GM18511 (cell line): ENCODE data around the gene MRPL20.
"Not testable (repeated sequence)": the region's sequence is repeated elsewhere in the genome, so short reads cannot be mapped to it uniquely, and the experiment has no call there.

Experiments
- ATAC-seq: cut with Tn5 transposase; IDR thresholded peaks from one replicate; pipeline ENCODE4 v1.9.1; 2021; ENCODE audit warnings: mild to moderate bottlenecking, moderate library complexity; ENCODE audit not compliant: unreplicated experiment

Gene MRPL20

GRCh38 chr1:1437904-1438376 lies 30.8 kb upstream of the MRPL20 start:
- ATAC-seq: peak; percentile 59

DNA sequence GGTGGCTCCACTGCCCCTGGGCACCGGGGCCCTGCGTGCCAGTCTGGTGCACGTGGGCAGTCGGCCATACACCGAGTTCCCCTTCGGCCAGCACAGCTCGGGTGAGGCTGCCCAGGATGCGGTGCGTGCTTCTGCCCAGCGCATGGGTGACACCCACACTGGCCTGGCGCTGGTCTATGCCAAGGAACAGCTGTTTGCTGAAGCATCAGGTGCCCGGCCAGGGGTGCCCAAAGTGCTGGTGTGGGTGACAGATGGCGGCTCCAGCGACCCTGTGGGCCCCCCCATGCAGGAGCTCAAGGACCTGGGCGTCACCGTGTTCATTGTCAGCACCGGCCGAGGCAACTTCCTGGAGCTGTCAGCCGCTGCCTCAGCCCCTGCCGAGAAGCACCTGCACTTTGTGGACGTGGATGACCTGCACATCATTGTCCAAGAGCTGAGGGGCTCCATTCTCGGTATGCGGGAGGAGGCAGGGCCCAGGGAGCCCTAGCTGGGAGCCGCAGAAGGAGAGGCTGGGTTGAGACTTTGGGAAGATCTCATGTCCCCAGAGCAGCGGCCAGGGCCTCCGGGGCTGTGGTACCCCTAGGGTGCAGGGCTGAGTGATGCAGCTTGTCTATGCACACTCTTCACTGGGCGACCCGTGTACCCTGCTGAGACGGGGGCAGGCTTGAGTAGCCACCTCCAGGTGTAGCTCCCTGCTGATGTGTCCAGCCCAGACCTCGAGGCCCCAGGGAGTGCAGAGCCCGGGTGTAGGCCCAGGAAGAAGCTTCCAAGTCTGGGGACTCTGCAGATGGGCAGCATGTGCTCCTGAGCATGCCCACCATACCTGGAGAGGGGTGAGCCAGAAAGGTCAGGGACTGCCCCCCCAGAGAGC lies 30.2 kb upstream of the MRPL20 start:
- ATAC-seq: no peak

GRCh38 chr1:1436630-1437032 lies 29.5 kb upstream of the MRPL20 start:
- ATAC-seq: no peak

GRCh38 chr1:1435911-1436629 lies 29.0 kb upstream of the MRPL20 start:
- no peak for ATAC-seq

DNA sequence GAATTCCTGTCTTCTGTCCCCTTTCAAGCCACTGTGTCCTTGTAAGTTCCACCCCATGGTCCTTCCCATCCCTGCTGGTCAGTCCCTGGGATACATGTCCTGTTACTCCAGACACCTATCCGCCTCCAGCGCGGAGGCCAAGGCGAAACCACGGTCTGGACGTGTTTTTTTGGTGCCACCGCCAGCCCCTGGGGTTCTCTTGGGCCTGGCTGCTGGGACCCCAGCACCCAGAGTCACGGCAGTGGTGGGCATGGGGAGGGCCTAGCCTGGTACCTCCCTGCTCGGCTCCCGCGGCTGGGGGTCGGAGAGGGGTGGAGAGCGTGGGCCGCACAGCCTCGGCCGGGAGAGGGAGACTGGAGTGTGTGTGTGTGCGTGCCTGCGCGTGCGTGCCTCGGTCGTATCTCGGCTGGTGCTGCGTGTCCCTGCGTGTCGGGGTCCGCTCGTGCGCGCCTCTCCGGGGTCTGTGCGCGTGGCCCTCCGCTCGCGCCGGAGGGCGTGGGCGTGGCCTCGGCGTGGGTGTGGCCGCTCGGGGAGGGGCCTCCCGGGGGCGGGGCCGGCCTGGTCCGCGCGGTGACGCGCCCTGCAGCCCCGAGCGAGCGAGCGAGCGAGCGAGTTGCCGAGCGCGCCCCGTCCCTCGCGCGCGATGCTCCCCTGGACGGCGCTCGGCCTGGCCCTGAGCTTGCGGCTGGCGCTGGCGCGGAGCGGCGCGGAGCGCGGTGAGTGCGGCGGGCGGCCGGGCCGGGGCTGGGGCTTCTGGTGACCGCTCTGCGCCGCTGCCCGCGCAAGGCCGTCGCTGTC lies 28.2 kb upstream of the MRPL20 start, which contains the start of gene VWA1:
VWA1 (plus strand) TSS at position 585 of the 798 bp plus-strand sequence; CDS start at position 644, 59 bp downstream.
- no peak for ATAC-seq

- no peak for ATAC-seq
These were observed 27.7 kb upstream of the MRPL20 start for GRCh38 chr1:1434824-1435105.

DNA sequence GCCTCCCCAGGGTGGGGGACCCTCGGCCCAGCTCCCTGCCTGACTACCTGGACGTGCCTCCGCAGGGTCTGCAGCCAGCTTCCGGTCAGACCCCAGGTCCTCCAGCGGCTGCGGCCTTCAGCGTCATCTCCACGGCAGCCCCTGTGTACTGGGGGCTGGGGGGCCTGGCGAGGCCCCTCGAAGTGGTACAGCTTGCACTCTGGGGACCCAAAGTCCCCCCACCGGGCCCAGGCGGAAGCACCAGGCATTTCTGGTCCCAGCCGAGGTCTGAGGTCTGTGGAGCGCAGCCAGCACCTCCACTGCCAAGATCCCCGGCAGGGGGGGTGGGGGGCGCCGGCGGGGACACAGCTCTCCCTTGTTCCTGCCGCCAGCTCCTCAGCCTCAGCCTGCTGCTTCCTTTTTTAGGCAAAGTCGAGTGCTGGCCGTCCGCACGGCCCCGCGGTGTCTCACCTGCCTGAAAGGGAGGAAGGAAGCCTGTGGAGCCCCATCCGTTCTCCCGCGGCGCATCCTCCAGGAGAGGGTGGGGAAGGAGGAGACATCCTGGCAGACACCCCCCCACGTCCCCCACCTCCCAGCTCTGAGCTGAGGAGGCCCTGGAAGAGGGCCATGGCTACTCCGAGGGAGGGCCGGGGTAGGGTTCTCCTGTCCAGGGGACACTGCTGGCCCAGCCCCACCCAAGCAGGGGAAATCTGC lies 27.2 kb upstream of the MRPL20 start:
- ATAC-seq: no peak

GRCh38 chr1:1433804-1434130 lies 26.7 kb upstream of the MRPL20 start:
- no peak for ATAC-seq

DNA sequence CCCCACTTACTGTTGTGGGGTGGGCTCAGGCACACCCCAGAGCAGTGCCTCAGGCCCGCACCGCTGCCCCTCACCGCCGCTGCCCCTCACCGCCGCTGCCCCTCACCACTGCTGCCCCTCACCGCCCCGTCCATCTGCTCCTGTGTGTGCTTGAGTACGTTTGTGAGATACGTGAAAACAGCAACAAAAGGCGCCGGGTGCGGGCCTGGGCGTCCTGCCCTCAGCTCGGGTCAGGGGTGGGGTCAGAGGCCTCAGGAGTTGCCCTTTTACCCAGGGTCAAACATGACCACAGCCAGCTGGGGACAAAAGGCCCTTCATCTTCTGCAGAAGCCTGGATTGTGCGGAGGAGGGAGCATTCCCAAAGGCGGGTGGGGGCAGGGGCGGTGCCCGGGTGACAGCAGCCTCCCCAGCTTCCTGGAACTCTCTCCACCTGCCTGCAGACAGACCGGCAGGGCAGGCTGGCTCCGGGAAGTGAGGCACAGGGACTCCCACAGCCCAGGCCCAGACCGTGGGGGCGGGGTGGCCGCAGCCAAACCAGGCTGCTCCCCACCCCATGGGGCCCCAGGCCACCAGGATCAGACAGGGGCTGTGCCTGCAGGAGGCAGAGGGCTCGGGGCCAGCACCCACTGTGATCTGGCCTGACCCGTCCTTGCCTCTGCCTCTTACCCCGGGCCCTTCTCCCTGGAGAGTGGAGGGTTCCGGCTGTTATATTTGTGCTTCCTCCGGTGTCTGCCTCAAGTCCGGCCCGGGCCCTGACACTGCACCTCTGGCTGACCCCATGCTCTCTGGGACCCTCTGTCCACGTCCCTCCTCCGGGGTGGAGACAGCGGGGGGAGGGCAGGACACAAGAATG lies 26.1 kb upstream of the MRPL20 start:
- no peak for ATAC-seq

- no peak for ATAC-seq
These were observed 25.3 kb upstream of the MRPL20 start for GRCh38 chr1:1432274-1432950.

GRCh38 chr1:1431845-1432273 lies 24.8 kb upstream of the MRPL20 start:
- ATAC-seq: no peak

DNA sequence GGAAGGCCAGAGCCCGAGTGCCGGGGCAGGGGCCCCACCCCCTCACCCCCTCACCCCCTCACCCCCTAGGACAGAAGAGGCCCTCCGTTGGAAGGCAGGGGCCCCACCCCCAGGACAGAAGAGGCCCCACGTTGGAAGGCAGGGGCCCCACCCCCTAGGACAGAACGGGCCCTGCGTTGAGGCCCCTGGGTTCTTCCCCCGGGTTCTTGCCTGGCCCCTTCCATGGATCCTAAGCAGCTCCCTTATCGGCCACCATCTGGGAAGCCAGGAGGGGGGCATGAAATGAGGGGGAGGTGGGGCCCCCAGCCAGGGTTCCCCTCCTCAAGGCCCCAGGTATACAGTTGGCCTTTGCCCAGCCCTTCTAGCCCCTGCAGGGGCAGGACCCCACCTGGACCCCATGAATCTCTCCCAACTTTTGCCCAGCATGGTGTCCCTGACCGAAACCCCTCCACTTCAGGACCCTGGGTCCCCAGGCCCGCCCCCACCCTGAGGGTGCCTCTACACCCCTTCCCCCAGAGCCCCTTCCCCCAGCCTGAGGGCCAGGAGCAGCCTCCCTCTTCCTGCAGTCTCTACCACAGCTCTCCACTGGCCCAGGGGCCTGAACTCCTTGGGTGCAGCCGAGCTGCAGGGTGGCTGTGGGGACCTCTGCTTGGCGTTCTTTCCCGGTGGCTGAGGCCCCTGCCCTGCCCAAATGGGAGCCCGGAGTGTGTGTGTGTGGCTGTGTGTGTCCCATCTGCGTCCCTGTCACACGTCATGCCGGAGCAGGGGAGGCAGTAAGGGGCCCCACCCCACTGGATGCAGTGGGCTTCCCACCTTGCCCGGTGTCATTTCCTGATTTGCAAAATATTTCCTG lies 24.1 kb upstream of the MRPL20 start:
- ATAC-seq: no peak

GRCh38 chr1:1430114-1430982 lies 23.3 kb upstream of the MRPL20 start:
- ATAC-seq: no peak

DNA sequence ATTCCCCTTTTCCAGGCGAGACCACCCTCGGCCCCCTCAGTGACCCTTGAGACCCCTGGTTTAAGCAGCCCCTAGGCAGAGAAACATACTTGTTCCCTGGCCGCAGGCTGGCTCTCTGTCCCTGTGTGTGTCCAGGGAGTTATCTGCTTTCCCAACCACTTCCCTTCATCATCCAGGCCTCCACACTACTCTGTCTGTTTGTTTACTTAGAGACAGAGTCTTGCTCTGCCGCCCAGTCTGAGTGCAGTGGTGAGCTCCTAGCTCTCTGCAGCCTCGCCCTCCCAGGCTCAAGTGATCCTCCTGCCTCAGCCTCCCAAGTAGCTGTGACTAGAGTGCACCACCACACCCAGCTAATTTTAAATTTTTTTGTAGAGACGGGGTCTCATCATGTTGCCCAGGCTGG lies 22.6 kb upstream of the MRPL20 start:
- ATAC-seq: no peak

- not testable (repeated sequence) for ATAC-seq
These were observed 21.9 kb upstream of the MRPL20 start for GRCh38 chr1:1428967-1429366.

DNA sequence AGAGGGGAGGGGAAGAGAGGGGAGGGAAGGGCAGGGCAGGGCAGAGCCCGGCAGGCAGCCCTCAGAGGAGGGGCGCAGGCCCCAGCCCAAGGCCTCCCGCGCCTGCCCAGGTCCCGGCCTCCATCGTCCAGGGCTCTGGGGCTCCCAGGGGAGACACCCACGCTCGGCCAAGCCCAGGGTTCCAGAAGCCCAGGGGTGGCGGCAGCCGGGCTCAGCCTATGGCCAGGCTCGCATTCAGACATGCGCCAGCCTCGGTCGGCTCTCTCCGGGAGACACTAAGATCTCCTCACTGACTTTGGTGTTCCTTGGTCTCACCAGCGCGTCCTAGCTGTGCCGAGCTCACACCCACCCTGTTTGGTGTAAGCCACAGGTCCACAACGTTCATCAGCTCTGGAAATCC lies 21.1 kb upstream of the MRPL20 start:
- no peak for ATAC-seq

DNA sequence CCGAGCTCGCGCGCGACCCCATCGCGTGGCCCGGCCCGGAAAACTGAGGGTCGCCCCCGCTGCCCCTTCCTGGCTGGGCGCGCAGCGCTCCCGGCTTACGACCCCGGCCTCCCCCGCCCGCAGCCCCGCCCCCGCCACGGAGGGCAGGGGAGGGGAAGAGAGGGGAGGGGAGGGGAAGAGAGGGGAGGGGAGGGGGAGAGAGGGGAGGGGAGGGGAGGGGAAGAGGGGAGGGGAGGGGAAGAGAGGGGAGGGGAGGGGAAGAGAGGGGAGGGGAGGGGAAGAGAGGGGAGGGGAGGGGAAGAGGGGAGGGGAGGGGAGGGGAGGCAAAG lies 20.7 kb upstream of the MRPL20 start:
- no peak for ATAC-seq
